Kidney epithelial cell (primary cell): Measurements from ENCODE around the gene HNMT. TPM values are rescaled to one million over a fixed set of nuclear protein-coding genes. Genes with fewer than 3 reads are reported as not detected.
"Not testable (repeated sequence)": the region's sequence is repeated elsewhere in the genome, so short reads cannot be mapped to it uniquely, and the experiment has no call there.

Experiments used
- DNase-seq: peaks from one replicate; pipeline ENCODE4 v3.0.0-alpha.2; 2010; ENCODE audit warnings: low read depth
- H3K27me3 ChIP-seq: 2 replicates; pipeline ENCODE4 v1.6.0; 2011; ENCODE audit warnings: low read length; ENCODE audit not compliant: control insufficient read depth, insufficient read depth
- H3K36me3 ChIP-seq: 2 replicates; pipeline ENCODE4 v1.5.1; 2011; ENCODE audit warnings: low read length; ENCODE audit not compliant: control insufficient read depth, insufficient read depth
- H3K4me3 ChIP-seq: 2 replicates; pipeline ENCODE4 v1.5.1; 2011; ENCODE audit warnings: low read depth, mild to moderate bottlenecking, control low read depth, low read length
- total RNA-seq: library from RNA; depleted of rRNA; stranded (reverse); fragments of >200 nt; gene quantifications from 2 replicates; pipeline ENCODE4 v1.2.3, GENCODE V29; 2015
- TF ChIP-seq, protein P1 (sequence below): IDR thresholded peaks from 2 replicates; pipeline ENCODE4 v1.5.1; 2011; ENCODE audit warnings: mild to moderate bottlenecking, moderate library complexity, low read length, control low read depth, inconsistent platforms; ENCODE audit not compliant: insufficient read depth, poor library complexity, severe bottlenecking

The HNMT gene
- total RNA-seq, 1 donor from 2014 or later, result 9.9 TPM

- no peak for DNase-seq
- H3K4me3 ChIP-seq, result no peak overlapping the region
- TF ChIP-seq, protein P1, sequence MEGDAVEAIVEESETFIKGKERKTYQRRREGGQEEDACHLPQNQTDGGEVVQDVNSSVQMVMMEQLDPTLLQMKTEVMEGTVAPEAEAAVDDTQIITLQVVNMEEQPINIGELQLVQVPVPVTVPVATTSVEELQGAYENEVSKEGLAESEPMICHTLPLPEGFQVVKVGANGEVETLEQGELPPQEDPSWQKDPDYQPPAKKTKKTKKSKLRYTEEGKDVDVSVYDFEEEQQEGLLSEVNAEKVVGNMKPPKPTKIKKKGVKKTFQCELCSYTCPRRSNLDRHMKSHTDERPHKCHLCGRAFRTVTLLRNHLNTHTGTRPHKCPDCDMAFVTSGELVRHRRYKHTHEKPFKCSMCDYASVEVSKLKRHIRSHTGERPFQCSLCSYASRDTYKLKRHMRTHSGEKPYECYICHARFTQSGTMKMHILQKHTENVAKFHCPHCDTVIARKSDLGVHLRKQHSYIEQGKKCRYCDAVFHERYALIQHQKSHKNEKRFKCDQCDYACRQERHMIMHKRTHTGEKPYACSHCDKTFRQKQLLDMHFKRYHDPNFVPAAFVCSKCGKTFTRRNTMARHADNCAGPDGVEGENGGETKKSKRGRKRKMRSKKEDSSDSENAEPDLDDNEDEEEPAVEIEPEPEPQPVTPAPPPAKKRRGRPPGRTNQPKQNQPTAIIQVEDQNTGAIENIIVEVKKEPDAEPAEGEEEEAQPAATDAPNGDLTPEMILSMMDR, result no peak
- H3K36me3 ChIP-seq, result no peaks in the 10 kb centered on the region
- H3K27me3 ChIP-seq, result no peaks in the 10 kb centered on the region
Measured at GRCh38 chr2:137966043-137966442, 1.8 kb downstream of the HNMT start.

- DNase-seq, result no peak
- TF ChIP-seq, protein P1, result no peak
- Histone ChIP-seq H3K27me3 (no peaks in the 10 kb centered on the region), H3K36me3 (no peaks in the 10 kb centered on the region), H3K4me3 (no peak overlapping the region)
Measured at GRCh38 chr2:137967042-137967441, 2.8 kb downstream of the HNMT start.

GRCh38 chr2:137968477-137969417, 4.5 kb downstream of the HNMT start:
- no peak overlapping the region for H3K4me3 ChIP-seq

GRCh38 chr2:137969418-137969765, 5.1 kb downstream of the HNMT start:
- Histone ChIP-seq H3K27me3 (no peaks in the 10 kb centered on the region), H3K36me3 (no peaks in the 10 kb centered on the region), H3K4me3 (no peak overlapping the region)
- TF ChIP-seq, protein P1, result no peak
- no peak for DNase-seq

More at GRCh38 chr2:137968477-137969417, 4.5 kb downstream of the HNMT start:
- no peaks in the 10 kb centered on the region for H3K27me3 ChIP-seq
- no peaks in the 10 kb centered on the region for H3K36me3 ChIP-seq
- TF ChIP-seq, protein P1, result no peak
- no peak for DNase-seq

DNA sequence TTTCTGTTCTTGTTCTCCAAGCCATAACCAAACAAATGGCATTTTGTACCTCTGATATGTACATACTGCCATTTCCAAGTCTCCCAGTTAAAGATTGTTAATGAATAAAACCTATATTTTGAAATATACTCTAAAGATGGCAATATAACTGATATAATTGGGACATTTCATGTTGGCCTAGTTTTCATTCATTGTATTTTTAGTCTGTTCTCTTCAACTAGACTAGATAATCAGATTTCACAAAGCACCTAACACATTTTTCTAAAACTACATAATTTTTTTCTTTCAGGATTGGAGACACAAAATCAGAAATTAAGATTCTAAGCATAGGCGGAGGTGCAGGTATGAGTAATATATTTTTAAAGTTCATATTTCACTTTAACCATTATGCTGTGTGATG, 5.6 kb downstream of the HNMT start:
- H3K4me3 ChIP-seq, result no peak overlapping the region
- no peak for DNase-seq
- no peaks in the 10 kb centered on the region for H3K27me3 ChIP-seq
- TF ChIP-seq, protein P1, result no peak
- H3K36me3 ChIP-seq, result no peaks in the 10 kb centered on the region

DNA sequence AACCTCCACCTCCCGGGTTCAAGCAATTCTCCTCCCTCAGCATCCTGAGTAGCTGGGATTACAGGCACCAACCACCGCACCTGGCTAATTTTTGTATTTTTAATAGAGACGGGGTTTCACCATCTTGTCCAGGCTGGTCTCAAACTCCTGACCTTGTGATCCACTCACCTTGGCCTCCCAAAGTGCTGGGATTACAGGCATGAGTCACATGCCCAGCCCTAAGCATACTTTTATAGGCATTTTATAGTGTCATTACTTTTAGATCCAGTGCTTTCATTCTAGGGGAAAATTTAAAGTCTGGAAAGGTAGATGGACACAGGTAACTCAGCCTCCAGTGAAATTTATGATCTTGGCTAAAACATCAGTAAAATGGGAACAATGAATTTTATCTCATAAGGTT, 7.0 kb downstream of the HNMT start:
- not testable (repeated sequence) for H3K27me3 ChIP-seq, DNase-seq, H3K4me3 ChIP-seq, H3K36me3 ChIP-seq
